Ovary (tissue), 9 donors: ENCODE measurements around the gene RAPGEF4. TPM values are rescaled to one million over a fixed set of nuclear protein-coding genes. Genes with fewer than 3 reads are reported as not detected.

Source experiments
- DNase-seq, 5 donors: peaks; one replicate each; pipeline ENCODE4 v3.0.0-alpha.2; 2019 to 2020
- H3K27ac ChIP-seq, 2 donors: fragments of 200-600 bp; one replicate each; pipeline versions ENCODE4 v1.5.1 to v1.8.0; 2019 to 2022
- H3K27me3 ChIP-seq: fragments of 200-600 bp; one replicate; pipeline ENCODE4 v1.8.0; 2022
- H3K36me3 ChIP-seq: fragments of 200-600 bp; sonication (generic); one replicate; pipeline ENCODE4 v1.5.1; 2019
- H3K4me1 ChIP-seq: one replicate; pipeline ENCODE4 v1.8.1; 2013; ENCODE audit warnings: mild to moderate bottlenecking, moderate library complexity; ENCODE audit not compliant: insufficient read depth
- H3K4me3 ChIP-seq: fragments of 200-600 bp; sonication (generic); one replicate; pipeline ENCODE4 v1.5.1; 2017
- H3K9me3 ChIP-seq, 2 donors: fragments of 200-600 bp in 1 of 2; sonication (generic) in 1 of 2; one replicate each; pipeline versions ENCODE4 v1.5.1 to v1.8.1; 2013 to 2019; ENCODE audit warnings: mild to moderate bottlenecking in 1 of 2, moderate library complexity in 1 of 2
- EP300 ChIP-seq: sonication (generic); formaldehyde crosslinking; IDR thresholded peaks from one replicate; pipeline ENCODE4 v1.6.1; 2017; ENCODE audit warnings: antibody characterized with exemption
- POLR2A ChIP-seq: fragments of 450-650 bp; IDR thresholded peaks from one replicate; pipeline ENCODE4 v1.6.1; 2017; ENCODE audit warnings: antibody characterized with exemption, mild to moderate bottlenecking, moderate library complexity
- WGBS, 3 donors: extraction: QIAGEN DNeasy Blood & Tissue Kit in 1 of 3; methylation state at CpG; one replicate each; pipeline versions ENCODE4 v1.1.5 to v1.1.7; 2013 to 2017; 5-methylcytosine and 5-hydroxymethylcytosine counted together
- intact Hi-C, 4 donors: fragments of 100-400 bp; cut with DNase I; formaldehyde crosslinking; loops; one replicate each; pipeline versions ENCODE4 v1.11.0 to v1.15.1; 2022 to 2023
- polyA plus RNA-seq, 2 donors: library from polyadenylated mRNA; stranded (reverse); fragments of 200-250 nt in 1 of 2; fragments of 350-450 nt in 1 of 2; fragmentation: Illumina TruSeq in 1 of 2; extraction: RNeasy Lipid Tissue Mini Kit (QIAGEN cat#74804) in 1 of 2; gene quantifications; one replicate each; pipeline ENCODE4 v1.2.3, GENCODE V29; 2013 to 2014
- total RNA-seq, 7 donors: library from RNA; depleted of rRNA in 2 of 7; stranded (reverse); fragments of >200 nt in 2 of 7; fragmentation: NEBNext Ultra II Directional in 3 of 7; extraction: Animal tissue kit (Norgen Biotek cat#: 25700) in 3 of 7; gene quantifications; one replicate each; pipeline versions ENCODE4 v1.1.0 to v1.2.4, GENCODE V29; 2016 to 2023
- TF ChIP-seq, protein P1 (sequence below), 3 donors: fragments of 450-650 bp in 2 of 3; fragments of 200-600 bp in 1 of 3; IDR thresholded peaks; one replicate each; pipeline versions ENCODE4 v1.5.1 to v1.8.0; 2016 to 2022; ENCODE audit warnings: antibody characterized with exemption in 3 of 3, mild to moderate bottlenecking in 1 of 3
- donor health status: DM: no; HTN: no; CAD: no; lungs with moderate emphysema.
- donor health status: DM: no; HTN: no; CAD: no.
- donor health status: Bipolar disorder and iron deficiency.
- donor health status: DM: yes; HTN: yes; CAD: no.
- donor health status: DM: no; HTN: no; CAD: no.
- donor health status: DM: yes; HTN: yes; CAD: no.

Gene RAPGEF4
- total and polyA plus RNA-seq, 9 donors: 6.8 to 24.6 (median 8.3) TPM

DNA sequence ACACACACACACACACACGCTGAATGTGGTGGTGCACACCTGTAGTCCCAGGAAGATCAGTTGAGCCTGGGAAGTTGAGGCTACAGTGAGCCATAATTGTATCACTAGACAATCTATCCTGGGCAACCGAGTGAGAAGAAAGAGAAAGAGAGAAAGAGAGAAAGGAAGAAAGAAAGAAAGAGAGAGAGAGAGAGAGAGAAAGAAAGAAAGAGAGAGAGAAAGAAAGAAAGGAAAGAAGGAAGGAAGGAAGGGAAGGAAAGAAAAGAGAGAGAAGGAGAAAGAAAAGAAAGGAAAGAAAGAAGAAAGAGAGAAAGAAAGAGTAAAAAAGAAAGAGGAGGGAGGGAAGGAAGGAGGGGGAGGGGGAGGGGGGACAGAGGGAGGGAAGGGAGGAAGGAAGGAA is 190.0 kb downstream of the RAPGEF4 start:
- no peak for TF ChIP-seq EP300
- TF ChIP-seq, protein P1, sequence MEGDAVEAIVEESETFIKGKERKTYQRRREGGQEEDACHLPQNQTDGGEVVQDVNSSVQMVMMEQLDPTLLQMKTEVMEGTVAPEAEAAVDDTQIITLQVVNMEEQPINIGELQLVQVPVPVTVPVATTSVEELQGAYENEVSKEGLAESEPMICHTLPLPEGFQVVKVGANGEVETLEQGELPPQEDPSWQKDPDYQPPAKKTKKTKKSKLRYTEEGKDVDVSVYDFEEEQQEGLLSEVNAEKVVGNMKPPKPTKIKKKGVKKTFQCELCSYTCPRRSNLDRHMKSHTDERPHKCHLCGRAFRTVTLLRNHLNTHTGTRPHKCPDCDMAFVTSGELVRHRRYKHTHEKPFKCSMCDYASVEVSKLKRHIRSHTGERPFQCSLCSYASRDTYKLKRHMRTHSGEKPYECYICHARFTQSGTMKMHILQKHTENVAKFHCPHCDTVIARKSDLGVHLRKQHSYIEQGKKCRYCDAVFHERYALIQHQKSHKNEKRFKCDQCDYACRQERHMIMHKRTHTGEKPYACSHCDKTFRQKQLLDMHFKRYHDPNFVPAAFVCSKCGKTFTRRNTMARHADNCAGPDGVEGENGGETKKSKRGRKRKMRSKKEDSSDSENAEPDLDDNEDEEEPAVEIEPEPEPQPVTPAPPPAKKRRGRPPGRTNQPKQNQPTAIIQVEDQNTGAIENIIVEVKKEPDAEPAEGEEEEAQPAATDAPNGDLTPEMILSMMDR (IDR thresholded peaks at IDR 0.05): no peak
- no peak for TF ChIP-seq POLR2A
- intact Hi-C loops: no loop called here

DNA sequence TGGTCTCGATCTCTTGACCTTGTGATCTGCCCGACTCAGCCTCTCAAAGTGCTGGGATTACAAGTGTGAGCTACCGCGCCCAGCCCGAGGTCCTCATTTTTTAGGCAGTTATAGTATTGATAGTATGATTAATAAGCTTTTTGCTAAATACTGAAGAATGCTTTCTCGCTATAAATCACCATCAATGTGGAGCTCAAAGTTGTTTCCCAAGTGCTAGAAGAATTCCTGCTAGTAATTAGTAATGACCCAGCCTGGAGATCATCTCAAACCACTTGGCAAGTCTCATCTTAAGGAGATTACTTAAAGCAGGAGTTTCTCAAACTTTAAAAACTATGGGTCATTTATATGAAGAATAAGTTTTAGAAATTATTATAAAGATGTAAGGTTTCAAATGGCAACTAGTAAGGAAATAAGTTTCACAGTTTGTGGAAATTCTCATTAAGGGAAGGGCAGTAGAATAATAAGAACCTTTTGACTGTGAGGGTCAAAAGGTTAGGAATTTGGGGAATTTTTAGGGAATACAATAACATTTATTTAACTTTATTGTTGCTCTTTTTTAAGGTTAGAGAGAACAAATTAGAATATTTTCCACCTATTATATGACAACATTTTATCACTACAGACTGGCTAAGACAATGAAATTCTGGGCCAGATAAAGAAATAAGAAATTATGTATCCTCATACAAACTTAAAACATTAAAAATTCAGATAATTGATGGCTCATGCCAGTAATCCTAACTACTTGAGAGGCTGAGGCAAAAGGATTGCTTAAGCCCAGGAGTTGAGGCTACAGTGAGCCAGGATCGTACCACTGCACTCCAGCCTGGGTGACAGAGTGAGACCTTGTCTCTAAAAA is 191.4 kb downstream of the RAPGEF4 start:
- no peak overlapping the region for H3K4me3 ChIP-seq
- 62 to 73% (median 73%) methylated on average over 7 of the region's 7 CpGs for WGBS, 3 donors
- TF ChIP-seq POLR2A (no peak), EP300 (no peak)
- TF ChIP-seq, protein P1 (IDR thresholded peaks at IDR 0.05): no peak
- H3K4me1 ChIP-seq: peaks cover 4% of the 10 kb centered on the region
- no peaks in the 10 kb centered on the region for H3K9me3 ChIP-seq
- peak overlapping the region; percentile 33 to 57 for H3K27ac ChIP-seq
- intact Hi-C loops: no loop called here
- H3K36me3 ChIP-seq: no peaks in the 10 kb centered on the region
- DNase-seq: peak in 1 of 5 donors; percentile 35
- no peaks in the 10 kb centered on the region for H3K27me3 ChIP-seq

More for the DNA sequence above, 190.0 kb downstream of the RAPGEF4 start:
- no peaks in the 10 kb centered on the region for H3K36me3 ChIP-seq
- H3K9me3 ChIP-seq: no peaks in the 10 kb centered on the region
- H3K4me1 ChIP-seq: peaks cover 4% of the 10 kb centered on the region
- no peak for DNase-seq
- no peak overlapping the region for H3K27ac ChIP-seq
- no peaks in the 10 kb centered on the region for H3K27me3 ChIP-seq
- H3K4me3 ChIP-seq: no peak overlapping the region
- 93 to 94% (median 93%) methylated on average over 2 of the region's 2 CpGs for WGBS, 3 donors

DNA sequence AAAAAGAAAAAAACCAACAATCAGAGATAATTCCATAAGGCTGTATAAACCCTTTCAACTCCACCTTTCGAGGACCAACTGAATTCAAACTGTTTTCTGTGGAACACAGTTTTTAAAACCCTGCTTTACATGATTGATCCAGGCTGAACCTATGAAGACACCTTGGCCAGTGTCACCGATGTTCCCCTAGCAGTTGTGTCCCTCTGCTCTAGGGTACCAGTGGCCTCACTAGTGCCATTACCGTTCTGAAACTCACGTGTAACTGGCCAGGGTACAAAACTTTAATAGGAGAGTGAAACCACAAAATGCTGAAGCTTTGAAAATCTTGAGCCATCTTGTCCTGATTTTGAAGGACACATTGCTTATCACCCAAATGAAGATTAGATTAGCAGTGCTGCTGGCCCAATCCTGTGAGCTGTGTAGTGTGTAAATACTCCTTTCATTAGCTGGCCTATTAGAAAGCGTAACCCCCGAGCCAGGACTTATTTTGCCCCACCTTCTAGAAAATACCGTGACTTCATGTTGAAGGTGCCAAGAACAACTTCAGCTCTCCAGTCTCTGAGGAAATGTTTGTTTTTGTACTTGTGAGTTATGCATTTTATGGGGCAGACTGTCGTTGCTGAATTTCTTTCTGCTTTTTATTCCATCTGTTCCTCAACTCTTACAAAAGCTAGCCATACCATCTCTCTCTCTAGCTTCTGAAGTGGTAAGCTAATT is 192.2 kb downstream of the RAPGEF4 start:
- intact Hi-C loops: no loop called here
- H3K9me3 ChIP-seq: no peaks in the 10 kb centered on the region
- H3K4me1 ChIP-seq: peaks cover 4% of the 10 kb centered on the region
- no peaks in the 10 kb centered on the region for H3K36me3 ChIP-seq
- DNase-seq: peak in 1 of 5 donors; percentile 36
- H3K27ac ChIP-seq: peak overlapping the region; percentile 33 to 57
- H3K27me3 ChIP-seq: no peaks in the 10 kb centered on the region
- no peak for TF ChIP-seq EP300
- no peak for TF ChIP-seq POLR2A
- TF ChIP-seq, protein P1 (IDR thresholded peaks at IDR 0.05): no peak
- no peak overlapping the region for H3K4me3 ChIP-seq
- WGBS, 3 donors: 21 to 24% (median 23%) methylated on average over 8 of the region's 8 CpGs

DNA sequence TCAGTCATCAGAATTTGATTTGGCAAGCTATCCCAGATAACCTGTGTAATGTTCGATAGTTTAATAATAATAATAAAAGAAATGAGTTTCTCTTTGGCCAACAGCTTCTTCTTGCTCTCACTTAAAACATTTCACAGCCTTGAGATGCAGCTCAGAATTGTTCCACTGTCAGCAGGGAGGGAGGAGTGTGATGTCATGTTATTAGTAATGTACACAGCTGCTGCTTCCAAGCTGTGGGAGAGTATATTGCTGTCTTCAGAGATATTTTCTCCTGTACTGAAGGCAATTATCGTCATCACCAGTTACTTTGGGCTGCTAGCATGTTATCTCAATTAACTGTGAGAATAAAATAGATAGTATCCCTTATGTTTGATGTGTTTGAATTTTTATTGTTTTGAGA is 193.1 kb downstream of the RAPGEF4 start:
- DNase-seq: peak in 1 of 5 donors; percentile 27
- intact Hi-C loops: no loop called here
- no peak overlapping the region for H3K27ac ChIP-seq
- TF ChIP-seq EP300 (no peak), POLR2A (no peak)
- TF ChIP-seq, protein P1 (IDR thresholded peaks at IDR 0.05): no peak
- H3K36me3 ChIP-seq: no peaks in the 10 kb centered on the region
- H3K9me3 ChIP-seq: no peaks in the 10 kb centered on the region
- no peaks in the 10 kb centered on the region for H3K27me3 ChIP-seq
- no peak overlapping the region for H3K4me3 ChIP-seq
- peaks cover 4% of the 10 kb centered on the region for H3K4me1 ChIP-seq
- 9 to 19% (median 11%) methylated on average over 2 of the region's 2 CpGs for WGBS, 3 donors
